Psoas muscle (tissue), 8 donors: Measurements from ENCODE around the gene WWOX. TPM values are rescaled to one million over a fixed set of nuclear protein-coding genes. Genes with fewer than 3 reads are reported as not detected.

Experiments
- ATAC-seq, 4 donors: fragments of 200-7000 bp; cut with Tn5 transposase; one replicate each; pipeline ENCODE4 v1.9.1; 2020; ENCODE audit warnings: moderate library complexity in 3 of 4, mild to moderate bottlenecking in 2 of 4
- DNase-seq, 2 donors: peaks; one replicate each; pipeline ENCODE4 v3.0.0-alpha.2; 2020
- H3K27ac ChIP-seq: fragments of 200-600 bp; one replicate; pipeline ENCODE4 v1.8.0; 2022
- H3K27me3 ChIP-seq, 3 donors: fragments of 200-600 bp in 1 of 3; one replicate each; pipeline versions ENCODE4 v1.6.1 to v1.8.0; 2013 to 2022; ENCODE audit warnings: low read length in 2 of 3, mild to moderate bottlenecking in 2 of 3, moderate library complexity in 1 of 3; ENCODE audit not compliant: insufficient read depth in 3 of 3
- H3K36me3 ChIP-seq, 2 donors: fragments of 200-600 bp in 1 of 2; one replicate each; pipeline versions ENCODE4 v1.6.1 to v1.8.0; 2013 to 2022; ENCODE audit warnings: low read depth in 1 of 2, mild to moderate bottlenecking in 1 of 2, moderate library complexity in 1 of 2; ENCODE audit not compliant: insufficient read depth in 1 of 2
- H3K4me1 ChIP-seq: fragments of 200-600 bp; one replicate; pipeline ENCODE4 v1.8.0; 2022
- H3K4me3 ChIP-seq: fragments of 200-600 bp; one replicate; pipeline ENCODE4 v1.8.0; 2022; ENCODE audit warnings: mild to moderate bottlenecking
- H3K9me3 ChIP-seq: fragments of 200-600 bp; one replicate; pipeline ENCODE4 v1.8.0; 2022
- WGBS, 3 donors: extraction: QIAGEN DNeasy Blood & Tissue Kit; methylation state at CpG; one replicate each; pipeline versions ENCODE4 v1.1.6 to v1.1.7; 2013; 5-methylcytosine and 5-hydroxymethylcytosine counted together
- intact Hi-C, 2 donors: fragments of 100-400 bp; cut with DNase I; formaldehyde crosslinking; loops; one replicate each; pipeline versions ENCODE4 v1.11.0 to v1.14.2; 2022
- polyA plus RNA-seq, 3 donors: library from polyadenylated mRNA; stranded (reverse); fragments of 200-250 nt; gene quantifications; one replicate each; pipeline ENCODE4 v1.2.3, GENCODE V29; 2013
- total RNA-seq, 4 donors: library from RNA; stranded (reverse); fragmentation: NEBNext Ultra II Directional in 2 of 4; extraction: Animal tissue kit (Norgen Biotek cat#: 25700) in 2 of 4; gene quantifications; one replicate each; pipeline versions ENCODE4 v1.2.1 to v1.2.4, GENCODE V29; 2021 to 2023
- TF ChIP-seq, protein P1 (sequence below): fragments of 200-600 bp; IDR thresholded peaks from one replicate; pipeline ENCODE4 v1.8.0; 2022; ENCODE audit warnings: antibody characterized with exemption
- donor health status: healthy with polysubstance abuse.
- donor health status: DM: no; HTN: no; CAD: no; lungs with moderate emphysema.
- donor health status: Bipolar disorder and iron deficiency.
- donor health status: healthy.
- donor health status: DM: yes; HTN: yes; CAD: no.
- donor health status: DM: no; HTN: no; CAD: no.
- donor health status: DM: no; HTN: no; CAD: no.
- donor health status: DM: yes; HTN: yes; CAD: no.

WWOX gene
- total and polyA plus RNA-seq, 7 donors: 3.1 to 6.6 (median 5.0) TPM

DNA sequence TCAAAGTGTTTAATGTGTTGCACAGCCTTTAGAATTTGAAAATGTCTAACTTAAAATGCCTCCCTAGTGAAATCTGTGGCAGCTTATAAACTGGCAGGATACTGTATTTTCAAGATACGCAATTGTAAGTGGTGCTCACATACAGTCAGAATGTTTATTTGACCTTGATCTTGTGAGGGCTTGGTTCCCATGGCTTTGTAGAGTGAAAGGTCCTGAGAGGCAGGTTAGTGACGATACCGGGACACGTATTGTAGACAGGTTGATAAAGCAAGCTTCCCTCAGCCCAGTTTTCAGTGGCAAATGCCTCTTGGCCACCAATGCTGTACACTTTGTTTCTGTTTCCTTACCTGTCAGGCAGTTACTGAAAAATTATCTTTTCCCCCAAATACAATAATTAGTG lies 1074.5 kb downstream of the WWOX start:
- ATAC-seq: no peak
- WGBS, 3 donors: 91 to 95% (median 94%) methylated on average over 4 of the region's 4 CpGs

DNA sequence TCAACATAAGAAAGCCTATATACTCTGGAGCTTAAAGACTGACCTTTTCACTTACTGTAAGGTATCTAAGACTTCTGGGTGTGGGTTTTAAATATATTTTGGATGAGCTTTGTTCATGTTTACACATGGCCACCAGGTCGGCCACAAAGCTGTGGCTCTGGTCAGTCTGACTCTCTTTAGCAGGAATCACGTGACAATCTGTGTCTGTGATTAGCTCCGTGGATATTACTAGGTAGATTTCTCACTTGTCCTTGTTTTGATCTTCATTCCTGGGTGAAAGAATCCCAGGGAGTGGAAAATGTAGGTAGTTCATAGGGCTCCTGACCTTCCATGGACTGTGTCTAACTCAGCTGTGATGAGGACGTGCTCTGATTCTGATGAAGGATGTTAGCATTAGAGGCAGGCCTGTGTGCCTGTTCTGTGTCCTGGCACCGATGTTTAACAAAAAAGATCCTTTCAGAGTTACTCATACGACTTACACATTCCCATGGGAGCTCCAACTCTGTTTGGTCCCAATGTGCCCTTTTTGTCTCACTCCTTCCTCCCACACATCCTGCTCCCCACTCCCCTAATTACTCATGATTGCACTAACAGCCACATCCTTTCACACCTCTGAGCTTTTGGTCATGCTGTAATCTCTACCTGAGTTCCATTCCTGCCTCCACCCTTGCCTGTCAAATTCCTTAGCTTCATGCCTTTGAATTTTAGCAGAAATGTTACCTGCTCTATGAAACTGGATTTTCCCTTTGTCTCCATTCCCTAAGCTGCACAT lies 1076.0 kb downstream of the WWOX start:
- TF ChIP-seq, protein P1, sequence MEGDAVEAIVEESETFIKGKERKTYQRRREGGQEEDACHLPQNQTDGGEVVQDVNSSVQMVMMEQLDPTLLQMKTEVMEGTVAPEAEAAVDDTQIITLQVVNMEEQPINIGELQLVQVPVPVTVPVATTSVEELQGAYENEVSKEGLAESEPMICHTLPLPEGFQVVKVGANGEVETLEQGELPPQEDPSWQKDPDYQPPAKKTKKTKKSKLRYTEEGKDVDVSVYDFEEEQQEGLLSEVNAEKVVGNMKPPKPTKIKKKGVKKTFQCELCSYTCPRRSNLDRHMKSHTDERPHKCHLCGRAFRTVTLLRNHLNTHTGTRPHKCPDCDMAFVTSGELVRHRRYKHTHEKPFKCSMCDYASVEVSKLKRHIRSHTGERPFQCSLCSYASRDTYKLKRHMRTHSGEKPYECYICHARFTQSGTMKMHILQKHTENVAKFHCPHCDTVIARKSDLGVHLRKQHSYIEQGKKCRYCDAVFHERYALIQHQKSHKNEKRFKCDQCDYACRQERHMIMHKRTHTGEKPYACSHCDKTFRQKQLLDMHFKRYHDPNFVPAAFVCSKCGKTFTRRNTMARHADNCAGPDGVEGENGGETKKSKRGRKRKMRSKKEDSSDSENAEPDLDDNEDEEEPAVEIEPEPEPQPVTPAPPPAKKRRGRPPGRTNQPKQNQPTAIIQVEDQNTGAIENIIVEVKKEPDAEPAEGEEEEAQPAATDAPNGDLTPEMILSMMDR: no peak

More for the DNA sequence above, 1074.5 kb downstream of the WWOX start:
- TF ChIP-seq, protein P1: no peak
- H3K9me3 ChIP-seq: peaks cover 5% of the 10 kb centered on the region
- H3K36me3 ChIP-seq: no peaks in the 10 kb centered on the region
- H3K4me3 ChIP-seq: no peak overlapping the region
- DNase-seq: no peak
- H3K27me3 ChIP-seq: no peaks in the 10 kb centered on the region
- no peaks in the 10 kb centered on the region for H3K4me1 ChIP-seq
- H3K27ac ChIP-seq: no peak overlapping the region
- intact Hi-C loops: loop anchor here in 1 of 2 donors (5.0 to 10.0 kb wide), 2 partner anchors 61 to 428 kb away; partner anchors contain the start of gene MAF

DNA sequence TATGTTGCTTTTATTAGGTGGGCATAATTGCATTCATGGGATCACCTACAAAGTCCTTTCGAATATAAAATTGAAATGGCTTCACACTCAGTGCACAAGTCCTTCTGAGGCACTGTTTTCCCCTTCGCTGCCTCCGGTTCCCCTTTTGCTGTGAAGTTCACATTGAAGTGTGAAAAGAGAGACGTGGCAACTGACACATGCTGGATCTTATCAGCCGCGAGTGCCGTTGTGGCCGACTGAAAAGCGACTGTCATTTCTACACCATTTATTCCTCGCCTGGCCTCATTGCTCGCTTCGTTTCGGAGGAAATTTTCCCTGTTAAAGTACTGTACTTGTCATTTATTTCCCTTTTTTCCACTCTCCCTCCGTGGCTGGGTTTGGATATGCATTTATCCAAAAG lies 1077.6 kb downstream of the WWOX start:
- TF ChIP-seq, protein P1: no peak
- 62 to 72% (median 68%) methylated on average over 14 of the region's 14 CpGs for WGBS, 3 donors
- Histone ChIP-seq H3K9me3 (peaks cover 12% of the 10 kb centered on the region), H3K4me3 (no peak overlapping the region), H3K27ac (no peak overlapping the region), H3K4me1 (no peaks in the 10 kb centered on the region), H3K27me3 (no peaks in the 10 kb centered on the region), H3K36me3 (no peaks in the 10 kb centered on the region)
- DNase-seq: no peak
- no peak for ATAC-seq
- intact Hi-C loops: loop anchor here in 1 of 2 donors (10.0 kb wide), 1 partner anchor 58 kb away; no protein-coding TSS in a partner anchor

More for the DNA sequence above, 1076.0 kb downstream of the WWOX start:
- intact Hi-C loops: loop anchor here in 1 of 2 donors (10.0 kb wide), 1 partner anchor 59 kb away; no protein-coding TSS in a partner anchor
- Histone ChIP-seq H3K4me3 (no peak overlapping the region), H3K36me3 (no peaks in the 10 kb centered on the region), H3K4me1 (no peaks in the 10 kb centered on the region), H3K27ac (no peak overlapping the region), H3K9me3 (peaks cover 12% of the 10 kb centered on the region), H3K27me3 (no peaks in the 10 kb centered on the region)
- DNase-seq: no peak
- WGBS, 3 donors: 70 to 85% (median 76%) methylated on average over 6 of the region's 6 CpGs
- no peak for ATAC-seq

DNA sequence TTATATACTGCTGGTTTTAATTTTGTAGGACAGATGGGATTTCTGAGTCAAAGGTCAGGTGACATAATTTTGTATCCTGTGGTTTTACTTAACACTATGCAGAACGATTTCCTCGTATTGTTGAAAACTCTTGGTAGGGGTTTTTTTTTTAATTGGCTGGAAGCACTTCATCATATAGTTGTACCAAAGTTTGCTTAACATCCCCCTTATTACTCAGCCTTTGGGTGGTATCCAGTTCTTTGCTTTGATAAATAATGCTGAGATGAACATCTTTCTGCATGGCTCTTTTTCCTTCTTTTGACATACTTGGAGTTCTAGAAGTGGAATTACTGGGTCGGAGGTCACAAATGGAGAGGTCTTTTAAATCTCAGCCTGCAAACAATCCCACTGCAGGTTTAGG lies 1082.0 kb downstream of the WWOX start:
- no peak for ATAC-seq
- WGBS, 3 donors: 78 to 79% (median 79%) methylated on average over 3 of the region's 3 CpGs

More for the DNA sequence above, 1082.0 kb downstream of the WWOX start:
- Histone ChIP-seq H3K36me3 (no peaks in the 10 kb centered on the region), H3K27ac (no peak overlapping the region), H3K27me3 (no peaks in the 10 kb centered on the region), H3K9me3 (peaks cover 6% of the 10 kb centered on the region), H3K4me1 (no peaks in the 10 kb centered on the region), H3K4me3 (no peak overlapping the region)
- DNase-seq: no peak
- intact Hi-C loops: no loop called here
- TF ChIP-seq, protein P1: no peak
